ENCODE results near the gene UBA1. TPM values are rescaled to one million over a fixed set of nuclear protein-coding genes. Genes with fewer than 3 reads are reported as not detected.

Gene UBA1
- total and polyA plus RNA-seq, 2 experiments from 2014 or later, result 146 to 264 TPM

- Histone ChIP-seq H3K9ac (no peak overlapping the region), H3K36me3 (ENCODE audit: low read depth) (no peaks in the 10 kb centered on the region), H2AFZ (no peak overlapping the region), H3K9me2 (ENCODE audit: insufficient read depth) (no peaks in the 10 kb centered on the region), H3K4me1 (ENCODE audit: insufficient read depth) (no peaks in the 10 kb centered on the region), H3K4me2 (ENCODE audit: unreplicated experiment) (no peak overlapping the region), H4K20me1 (ENCODE audit: insufficient read depth) (no peaks in the 10 kb centered on the region), H3K4me3 (no peak overlapping the region), H3K27me3 (replicated peaks; ENCODE audit: insufficient read depth) (no peaks in the 10 kb centered on the region), H3K79me2 (ENCODE audit: insufficient read depth) (no peaks in the 10 kb centered on the region), H3F3A (ENCODE audit: insufficient read depth) (no peaks in the 10 kb centered on the region), H3K9me3 (ENCODE audit: low read depth) (no peaks in the 10 kb centered on the region), H3K27ac (no peak overlapping the region)
- 90 to 95% methylated on average over 8 to 15 of the region's 17 CpGs for WGBS, 2 experiments (ENCODE audit: low coverage in 1 of 2, low lambda C conversion rate in 2 of 2, missing lambda C conversion rate in 2 of 2)
- in situ Hi-C loops (cut with MboI), result no loop called here
- no peak for TF ChIP-seq EZH2 (IDR thresholded peaks at IDR 0.05; ENCODE audit: insufficient read depth, poor library complexity, severe bottlenecking)
- TF ChIP-seq EZH2phosphoT487 (IDR thresholded peaks at IDR 0.05; ENCODE audit: insufficient read depth, low read depth), result no peak
- DNase-seq, result no peak
Measured at GRCh38 chrX:47185241-47185640, 8.4 kb upstream of the UBA1 start.

- in situ Hi-C loops (cut with MboI), result no loop called here
- no peak overlapping the region for H3K27ac ChIP-seq
- peaks cover 4% of the 10 kb centered on the region; the same call in 1 of the 2 replicates for H3K79me2 ChIP-seq (ENCODE audit: insufficient read depth)
- TF ChIP-seq EZH2 (IDR thresholded peaks at IDR 0.05; ENCODE audit: insufficient read depth, poor library complexity, severe bottlenecking) (no peak), EZH2phosphoT487 (IDR thresholded peaks at IDR 0.05; ENCODE audit: insufficient read depth, low read depth) (no peak)
- H3K4me3 ChIP-seq, result no peak overlapping the region
- H3K27me3 ChIP-seq (replicated peaks; ENCODE audit: insufficient read depth), result no peaks in the 10 kb centered on the region
- no peaks in the 10 kb centered on the region for H3K9me2 ChIP-seq (ENCODE audit: insufficient read depth)
- no peak for DNase-seq
- H3K36me3 ChIP-seq (ENCODE audit: low read depth), result no peaks in the 10 kb centered on the region
- H3F3A ChIP-seq (ENCODE audit: insufficient read depth), result no peaks in the 10 kb centered on the region
- 82 to 83% methylated on average over 11 to 14 of the region's 27 CpGs for WGBS, 2 experiments (ENCODE audit: low coverage in 1 of 2, low lambda C conversion rate in 2 of 2, missing lambda C conversion rate in 2 of 2)
- no peaks in the 10 kb centered on the region for H3K4me1 ChIP-seq (ENCODE audit: insufficient read depth)
- no peak overlapping the region for H2AFZ ChIP-seq
- H4K20me1 ChIP-seq (ENCODE audit: insufficient read depth), result no peaks in the 10 kb centered on the region
- H3K9ac ChIP-seq, result no peak overlapping the region
- H3K4me2 ChIP-seq (ENCODE audit: unreplicated experiment), result no peak overlapping the region
- no peaks in the 10 kb centered on the region for H3K9me3 ChIP-seq (ENCODE audit: low read depth)
Measured at GRCh38 chrX:47186096-47186740, 7.4 kb upstream of the UBA1 start.

- no peak overlapping the region for H3K27ac ChIP-seq
- H2AFZ ChIP-seq, result no peak overlapping the region
- TF ChIP-seq EZH2 (IDR thresholded peaks at IDR 0.05; ENCODE audit: insufficient read depth, poor library complexity, severe bottlenecking) (no peak), EZH2phosphoT487 (IDR thresholded peaks at IDR 0.05; ENCODE audit: insufficient read depth, low read depth) (no peak)
- H3K79me2 ChIP-seq (ENCODE audit: insufficient read depth), result peaks cover 14% of the 10 kb centered on the region
- no peak for DNase-seq
- H3K4me3 ChIP-seq, result no peak overlapping the region
- no peak overlapping the region for H3K4me2 ChIP-seq (ENCODE audit: unreplicated experiment)
- no peaks in the 10 kb centered on the region for H3K9me3 ChIP-seq (ENCODE audit: low read depth)
- no peaks in the 10 kb centered on the region for H3K9me2 ChIP-seq (ENCODE audit: insufficient read depth)
- H3K4me1 ChIP-seq (ENCODE audit: insufficient read depth), result 0 out of 2 replicates have a peak, but pooled peaks cover 4% of the 10 kb centered on the region
- no peak overlapping the region for H3K9ac ChIP-seq
- H3K27me3 ChIP-seq (replicated peaks; ENCODE audit: insufficient read depth), result no peaks in the 10 kb centered on the region
- no peaks in the 10 kb centered on the region for H4K20me1 ChIP-seq (ENCODE audit: insufficient read depth)
- 98 to 100% methylated on average over 3 to 4 of the region's 4 CpGs for WGBS, 2 experiments (ENCODE audit: low coverage in 1 of 2, low lambda C conversion rate in 2 of 2, missing lambda C conversion rate in 2 of 2)
- no peaks in the 10 kb centered on the region for H3K36me3 ChIP-seq (ENCODE audit: low read depth)
- in situ Hi-C loops (cut with MboI), result no loop called here
- H3F3A ChIP-seq (ENCODE audit: insufficient read depth), result no peaks in the 10 kb centered on the region
Measured at GRCh38 chrX:47187106-47187677, 6.4 kb upstream of the UBA1 start.

GRCh38 chrX:47189906-47190305 is 3.7 kb upstream of the UBA1 start:
- in situ Hi-C loops (cut with MboI), result no loop called here
- 62 to 67% methylated on average over 18 to 19 of the region's 19 CpGs for WGBS, 2 experiments (ENCODE audit: low coverage in 1 of 2, low lambda C conversion rate in 2 of 2, missing lambda C conversion rate in 2 of 2)
- 0 out of 2 replicates have a peak, but pooled peaks cover 6% of the 10 kb centered on the region for H3F3A ChIP-seq (ENCODE audit: insufficient read depth)
- H3K27me3 ChIP-seq (replicated peaks; ENCODE audit: insufficient read depth), result no peaks in the 10 kb centered on the region
- no peaks in the 10 kb centered on the region for H3K36me3 ChIP-seq (ENCODE audit: low read depth)
- DNase-seq, result no peak
- no peaks in the 10 kb centered on the region for H3K9me3 ChIP-seq (ENCODE audit: low read depth)
- H3K27ac ChIP-seq, result no peak overlapping the region
- peaks cover 26% of the 10 kb centered on the region for H3K79me2 ChIP-seq (ENCODE audit: insufficient read depth)
- H4K20me1 ChIP-seq (ENCODE audit: insufficient read depth), result no peaks in the 10 kb centered on the region
- no peaks in the 10 kb centered on the region for H3K9me2 ChIP-seq (ENCODE audit: insufficient read depth)
- TF ChIP-seq EZH2phosphoT487 (IDR thresholded peaks at IDR 0.05; ENCODE audit: insufficient read depth, low read depth) (no peak), EZH2 (IDR thresholded peaks at IDR 0.05; ENCODE audit: insufficient read depth, poor library complexity, severe bottlenecking) (no peak)
- no peak overlapping the region for H3K9ac ChIP-seq
- H3K4me1 ChIP-seq (ENCODE audit: insufficient read depth), result peaks cover 8% of the 10 kb centered on the region; the same call in 1 of the 2 replicates
- no peak overlapping the region for H3K4me3 ChIP-seq
- no peak overlapping the region for H2AFZ ChIP-seq
- no peak overlapping the region for H3K4me2 ChIP-seq (ENCODE audit: unreplicated experiment)

Measured in GM23248 (cell line).